Measurements from ENCODE around the gene MGAT3. TPM values are rescaled to one million over a fixed set of nuclear protein-coding genes. Genes with fewer than 3 reads are reported as not detected.

Gene MGAT3
- total RNA-seq, 4 donors from 2014 or later: 0.26 to 11.8 (median 9.5) TPM; not detected in 1

DNA sequence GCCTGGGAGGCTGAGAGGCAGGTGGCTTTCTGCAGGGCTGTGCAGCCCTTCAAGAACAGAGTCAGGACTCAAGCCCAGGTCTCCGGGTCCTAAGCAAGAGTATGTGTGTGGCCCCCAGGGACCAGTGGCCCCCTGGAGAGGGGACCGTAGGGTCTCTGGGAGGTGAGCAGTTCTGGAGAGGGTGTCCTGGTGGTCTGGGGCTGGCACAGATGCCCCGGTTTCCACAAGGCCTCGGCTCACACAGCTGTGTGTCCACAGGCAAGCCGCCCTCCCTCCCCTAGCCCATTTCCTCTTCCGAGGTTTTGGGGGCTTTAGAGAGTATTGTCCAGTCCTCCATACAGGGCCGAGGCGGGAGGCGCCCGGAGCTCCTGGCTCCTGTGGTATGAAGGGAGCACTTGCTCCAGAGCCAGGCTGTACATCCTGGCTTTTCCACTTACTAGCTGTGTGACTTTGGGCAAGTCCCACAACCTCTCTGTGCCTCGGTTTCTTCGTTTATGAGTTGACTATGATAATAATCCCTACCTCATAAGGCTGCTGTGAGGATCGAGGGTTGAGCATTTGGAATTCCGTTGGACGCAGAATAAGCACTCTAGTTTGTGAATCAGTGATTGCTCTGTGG, 79.1 kb downstream of the MGAT3 start:
- intact Hi-C loops (cut with DNase I; ENCODE audit: low total_unique reads): no loop called here
- peaks cover 0 to 18% of the 10 kb centered on the region in 2 donors for H3K4me1 ChIP-seq
- no peak for DNase-seq
- no peaks in the 10 kb centered on the region for H3K27me3 ChIP-seq
- TF ChIP-seq, protein P1, sequence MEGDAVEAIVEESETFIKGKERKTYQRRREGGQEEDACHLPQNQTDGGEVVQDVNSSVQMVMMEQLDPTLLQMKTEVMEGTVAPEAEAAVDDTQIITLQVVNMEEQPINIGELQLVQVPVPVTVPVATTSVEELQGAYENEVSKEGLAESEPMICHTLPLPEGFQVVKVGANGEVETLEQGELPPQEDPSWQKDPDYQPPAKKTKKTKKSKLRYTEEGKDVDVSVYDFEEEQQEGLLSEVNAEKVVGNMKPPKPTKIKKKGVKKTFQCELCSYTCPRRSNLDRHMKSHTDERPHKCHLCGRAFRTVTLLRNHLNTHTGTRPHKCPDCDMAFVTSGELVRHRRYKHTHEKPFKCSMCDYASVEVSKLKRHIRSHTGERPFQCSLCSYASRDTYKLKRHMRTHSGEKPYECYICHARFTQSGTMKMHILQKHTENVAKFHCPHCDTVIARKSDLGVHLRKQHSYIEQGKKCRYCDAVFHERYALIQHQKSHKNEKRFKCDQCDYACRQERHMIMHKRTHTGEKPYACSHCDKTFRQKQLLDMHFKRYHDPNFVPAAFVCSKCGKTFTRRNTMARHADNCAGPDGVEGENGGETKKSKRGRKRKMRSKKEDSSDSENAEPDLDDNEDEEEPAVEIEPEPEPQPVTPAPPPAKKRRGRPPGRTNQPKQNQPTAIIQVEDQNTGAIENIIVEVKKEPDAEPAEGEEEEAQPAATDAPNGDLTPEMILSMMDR (IDR thresholded peaks at IDR 0.05): no peak
- no peak for TF ChIP-seq POLR2A (IDR thresholded peaks at IDR 0.05)
- no peak overlapping the region for H3K4me3 ChIP-seq
- H3K27ac ChIP-seq: no peak overlapping the region
- H3K36me3 ChIP-seq: no peaks in the 10 kb centered on the region
- no peaks in the 10 kb centered on the region for H3K9me3 ChIP-seq

DNA sequence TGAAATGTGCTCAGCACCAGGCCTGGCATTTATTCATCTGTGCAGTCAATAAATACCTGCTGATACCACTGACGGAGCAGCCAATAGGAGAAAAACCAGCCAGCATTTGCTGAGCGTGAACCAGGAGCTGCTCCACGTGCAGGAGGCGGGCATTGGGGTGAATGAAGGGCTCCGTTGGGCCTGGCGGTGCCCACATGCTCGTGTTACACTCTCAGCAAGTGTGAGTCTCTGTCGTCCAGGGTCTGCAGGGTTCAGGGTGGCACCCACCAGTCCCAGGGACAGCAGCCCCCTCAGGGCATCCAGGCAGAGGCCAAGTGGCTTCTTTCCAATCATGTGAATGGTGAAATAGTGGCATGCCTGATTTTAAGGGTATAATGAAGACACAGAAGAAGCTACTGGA, 79.9 kb downstream of the MGAT3 start:
- Histone ChIP-seq H3K27me3 (no peaks in the 10 kb centered on the region), H3K27ac (no peak overlapping the region), H3K9me3 (no peaks in the 10 kb centered on the region), H3K4me1 (peaks cover 0 to 10% of the 10 kb centered on the region in 2 donors), H3K4me3 (no peak overlapping the region), H3K36me3 (no peaks in the 10 kb centered on the region)
- TF ChIP-seq, protein P1 (IDR thresholded peaks at IDR 0.05): no peak
- TF ChIP-seq POLR2A (IDR thresholded peaks at IDR 0.05): no peak
- intact Hi-C loops (cut with DNase I; ENCODE audit: low total_unique reads): no loop called here
- DNase-seq: no peak

DNA sequence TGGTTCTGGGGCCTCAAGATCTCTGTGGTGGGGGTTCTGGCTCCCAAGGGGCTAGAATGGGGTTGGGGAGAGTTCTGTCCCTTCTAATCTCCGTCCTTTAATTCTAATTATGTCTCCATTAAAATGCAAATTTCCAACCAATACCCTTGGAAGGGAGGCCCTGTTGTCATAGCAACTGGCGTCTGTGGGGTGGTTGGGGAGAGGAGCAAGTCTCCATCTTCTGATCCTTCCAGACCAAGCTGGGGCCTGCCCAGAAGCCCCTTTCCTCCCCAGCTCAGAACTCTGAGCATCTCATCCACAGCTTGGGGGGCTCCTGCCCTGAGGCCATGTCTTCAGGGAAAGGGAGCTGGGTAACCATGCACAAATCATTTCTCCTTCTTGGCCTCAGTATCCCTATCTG, 81.2 kb downstream of the MGAT3 start:
- Histone ChIP-seq H3K4me3 (no peak overlapping the region), H3K36me3 (no peaks in the 10 kb centered on the region), H3K27me3 (no peaks in the 10 kb centered on the region), H3K4me1 (peaks cover 0 to 7% of the 10 kb centered on the region in 2 donors), H3K9me3 (no peaks in the 10 kb centered on the region), H3K27ac (no peak overlapping the region)
- DNase-seq: no peak
- TF ChIP-seq POLR2A (IDR thresholded peaks at IDR 0.05): no peak
- TF ChIP-seq, protein P1 (IDR thresholded peaks at IDR 0.05): no peak
- intact Hi-C loops (cut with DNase I; ENCODE audit: low total_unique reads): no loop called here

Other genes starting within 250 kb of the MGAT3 start
- 10 to 100 TPM in 1 of 4 donors, 1 to 10 TPM in 3; 2.0 to 24.8 (median 5.6) TPM for gene PDGFB, start 212.0 kb upstream of the MGAT3 start, total RNA-seq
- gene RPL3, start 137.4 kb upstream of the MGAT3 start, total RNA-seq: 1,000 to 10,000 TPM; 1,498 to 2,840 (median 2,333) TPM
- 10 to 100 TPM; 12.9 to 57.9 (median 35.4) TPM for gene SYNGR1, start 107.0 kb upstream of the MGAT3 start, total RNA-seq
- gene TAB1, start 57.2 kb upstream of the MGAT3 start, total RNA-seq: 10 to 100 TPM; 23.0 to 44.0 (median 42.0) TPM
- gene MIEF1, start 45.3 kb downstream of the MGAT3 start, total RNA-seq: 10 to 100 TPM in 3 of 4 donors, 1 to 10 TPM in 1; 6.9 to 23.3 (median 20.6) TPM
- gene ATF4, start 63.5 kb downstream of the MGAT3 start, total RNA-seq: 100 to 1,000 TPM; 105 to 351 (median 293) TPM
- 100 to 1,000 TPM in 1 of 4 donors, 10 to 100 TPM in 3; 24.5 to 125 (median 50.7) TPM for gene RPS19BP1, start 75.7 kb downstream of the MGAT3 start, total RNA-seq
- gene CACNA1I, start 113.7 kb downstream of the MGAT3 start, total RNA-seq: under 1 TPM in 2 of 4 donors, not detected in 2; under 0.01 to 0.15 TPM

Measured in uterus (tissue), 4 donors.